LHCN-M2 (cell line): ENCODE results near the gene UPK3B. TPM values are rescaled to one million over a fixed set of nuclear protein-coding genes. Genes with fewer than 3 reads are reported as not detected.
"Not testable (repeated sequence)": the region's sequence is repeated elsewhere in the genome, so short reads cannot be mapped to it uniquely, and the experiment has no call there.

Source experiments
- DNase-seq: peaks from one replicate; pipeline ENCODE4 v3.0.0-alpha.2; 2012; ENCODE audit warnings: low read depth
- total RNA-seq: library from RNA; depleted of rRNA; stranded (reverse); fragments of >200 nt; gene quantifications from 2 replicates; pipeline ENCODE4 v1.2.3, GENCODE V29; 2014; rRNA removed

The UPK3B gene
- total RNA-seq, 1 experiment from 2014 or later: 0.46 TPM

GRCh38 chr7:76512941-76513816 is 2.8 kb downstream of the UPK3B start:
- DNase-seq: no peak

GRCh38 chr7:76513817-76514799 is 3.8 kb downstream of the UPK3B start:
- DNase-seq: no peak

- DNase-seq: no peak
These were observed 4.8 kb downstream of the UPK3B start for GRCh38 chr7:76514926-76515771.

GRCh38 chr7:76515999-76516443 is 5.7 kb downstream of the UPK3B start:
- DNase-seq: peak; percentile 35

- not testable (repeated sequence) for DNase-seq
These were observed 6.6 kb downstream of the UPK3B start for GRCh38 chr7:76516932-76517331.

GRCh38 chr7:76526183-76526582 is 15.8 kb downstream of the UPK3B start:
- DNase-seq: not testable (repeated sequence)

- not testable (repeated sequence) for DNase-seq
These were observed 21.3 kb downstream of the UPK3B start for GRCh38 chr7:76531643-76532042.

GRCh38 chr7:76543197-76543596 is 32.8 kb downstream of the UPK3B start, which contains the start of gene SPDYE16:
Gene SPDYE16 (minus strand): TSS chr7:76543297. CDS start chr7:76541459, 1,838 bp downstream.
- DNase-seq: not testable (repeated sequence)

- peak; percentile 90 for DNase-seq
These were observed 38.9 kb downstream of the UPK3B start for GRCh38 chr7:76549025-76549854.

- DNase-seq: not testable (repeated sequence)
These were observed 39.5 kb downstream of the UPK3B start for GRCh38 chr7:76549855-76550248.

- not testable (repeated sequence) for DNase-seq
These were observed 41.6 kb downstream of the UPK3B start for GRCh38 chr7:76551992-76552391.

- DNase-seq: not testable (repeated sequence)
These were observed 49.3 kb downstream of the UPK3B start for GRCh38 chr7:76559685-76560084.

GRCh38 chr7:76560157-76560556 is 49.8 kb downstream of the UPK3B start:
- DNase-seq: not testable (repeated sequence)

GRCh38 chr7:76561342-76561741 is 51.0 kb downstream of the UPK3B start:
- not testable (repeated sequence) for DNase-seq

GRCh38 chr7:76565001-76565400 is 54.6 kb downstream of the UPK3B start:
- DNase-seq: not testable (repeated sequence)

Other genes starting within 250 kb of the UPK3B start
- gene HSPB1, start 207.9 kb upstream of the UPK3B start, total RNA-seq: 189 and 208 TPM in 2 replicates
- gene YWHAG, start 151.6 kb upstream of the UPK3B start, total RNA-seq: 130 and 167 TPM in 2 replicates
- 0.29 and 0.71 TPM in 2 replicates for gene SSC4D, start 100.9 kb upstream of the UPK3B start, total RNA-seq
- 2.7 TPM in 1 of 2 replicates, not detected in the other for gene ZP3, start 85.6 kb upstream of the UPK3B start, total RNA-seq
- gene DTX2, start 48.8 kb upstream of the UPK3B start, total RNA-seq: 22.4 and 33.0 TPM in 2 replicates
- not detected in 2 replicates for gene SPDYE16, start 32.7 kb downstream of the UPK3B start, total RNA-seq
- 18.1 and 25.8 TPM in 2 replicates for gene POMZP3, start 116.7 kb downstream of the UPK3B start, total RNA-seq